Breast epithelium (tissue), 4 donors: Measurements from ENCODE around the gene LAMB4. TPM values are rescaled to one million over a fixed set of nuclear protein-coding genes. Genes with fewer than 3 reads are reported as not detected.

Experiments used
- DNase-seq, 2 donors: peaks; one replicate each; pipeline ENCODE4 v3.0.0-alpha.2; 2019; ENCODE audit warnings: low spot score in 2 of 2
- H3K27ac ChIP-seq, 2 donors: fragments of 200-600 bp; sonication (generic) in 1 of 2; one replicate each; pipeline ENCODE4 v1.5.1; 2016 to 2019; ENCODE audit warnings: mild to moderate bottlenecking in 1 of 2
- H3K27me3 ChIP-seq, 2 donors: fragments of 200-600 bp; sonication (generic) in 1 of 2; one replicate each; pipeline versions ENCODE4 v1.5.1 to v1.6.0; 2017 to 2019; ENCODE audit warnings: control low read depth in 1 of 2, mild to moderate bottlenecking in 1 of 2
- H3K36me3 ChIP-seq: fragments of 200-600 bp; one replicate; pipeline ENCODE4 v1.5.1; 2019
- H3K4me1 ChIP-seq, 2 donors: fragments of 200-600 bp; sonication (generic); one replicate each; pipeline ENCODE4 v1.5.1; 2016 to 2019; ENCODE audit warnings: control low read depth in 1 of 2
- H3K4me3 ChIP-seq, 3 donors: fragments of 200-600 bp; sonication (generic); 1 replicate in 2 of 3; 2 replicates in 1 of 3; pipeline ENCODE4 v1.5.1; 2016 to 2019; ENCODE audit warnings: mild to moderate bottlenecking in 3 of 3, moderate library complexity in 2 of 3
- H3K9me3 ChIP-seq, 2 donors: fragments of 200-600 bp; sonication (generic) in 1 of 2; one replicate each; pipeline ENCODE4 v1.5.1; 2016 to 2019; ENCODE audit warnings: control low read depth in 1 of 2
- POLR2A ChIP-seq: fragments of 450-650 bp; IDR thresholded peaks from one replicate; pipeline ENCODE4 v1.6.1; 2016; ENCODE audit warnings: antibody characterized with exemption, mild to moderate bottlenecking, moderate library complexity
- POLR2AphosphoS5 ChIP-seq, 3 donors: sonication (generic); formaldehyde crosslinking; IDR thresholded peaks; one replicate each; pipeline ENCODE4 v1.6.1; 2017; ENCODE audit warnings: antibody characterized with exemption in 3 of 3
- intact Hi-C: fragments of 100-400 bp; cut with DNase I; formaldehyde crosslinking; loops from one replicate; pipeline ENCODE4 v1.15.1; 2023; ENCODE audit warnings: low total_unique reads
- total RNA-seq, 3 donors: library from RNA; depleted of rRNA; stranded (reverse); fragments of >200 nt; gene quantifications; one replicate each; pipeline ENCODE4 v1.1.0, GENCODE V29; 2016
- TF ChIP-seq, protein P1 (sequence below), 3 donors: fragments of 450-650 bp; IDR thresholded peaks; one replicate each; pipeline ENCODE4 v1.5.1; 2016 to 2017; ENCODE audit warnings: antibody characterized with exemption in 3 of 3, mild to moderate bottlenecking in 3 of 3, moderate library complexity in 3 of 3

The LAMB4 gene
- total RNA-seq, 3 donors from 2014 or later = 0.29 to 0.98 (median 0.48) TPM

DNA sequence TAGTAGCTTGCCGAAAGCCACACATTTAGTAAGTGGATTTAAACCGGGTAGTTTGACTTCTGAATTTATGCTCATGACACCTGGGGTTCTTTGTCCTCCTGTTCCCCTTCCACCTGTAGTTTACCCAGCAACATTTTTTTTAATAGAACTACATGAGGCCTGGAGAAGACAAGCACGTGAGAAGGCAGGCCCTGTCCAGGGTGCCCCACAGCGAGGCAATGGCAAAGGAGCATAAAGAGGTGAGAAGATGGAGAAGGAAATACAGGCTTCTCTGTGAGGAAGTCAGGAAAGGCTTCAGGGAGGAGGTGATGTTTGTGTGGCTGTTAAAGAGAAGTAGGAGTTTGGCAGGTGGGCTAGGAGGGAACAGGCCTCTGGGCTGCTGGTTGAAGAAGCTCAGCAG, 76.9 kb downstream of the LAMB4 start:
- Histone ChIP-seq H3K4me3 (no peak overlapping the region), H3K9me3 (no peaks in the 10 kb centered on the region), H3K36me3 (no peaks in the 10 kb centered on the region), H3K27me3 (no peaks in the 10 kb centered on the region), H3K4me1 (no peaks in the 10 kb centered on the region), H3K27ac (no peak overlapping the region)
- intact Hi-C loops = no loop called here
- DNase-seq = no peak
- TF ChIP-seq, protein P1, sequence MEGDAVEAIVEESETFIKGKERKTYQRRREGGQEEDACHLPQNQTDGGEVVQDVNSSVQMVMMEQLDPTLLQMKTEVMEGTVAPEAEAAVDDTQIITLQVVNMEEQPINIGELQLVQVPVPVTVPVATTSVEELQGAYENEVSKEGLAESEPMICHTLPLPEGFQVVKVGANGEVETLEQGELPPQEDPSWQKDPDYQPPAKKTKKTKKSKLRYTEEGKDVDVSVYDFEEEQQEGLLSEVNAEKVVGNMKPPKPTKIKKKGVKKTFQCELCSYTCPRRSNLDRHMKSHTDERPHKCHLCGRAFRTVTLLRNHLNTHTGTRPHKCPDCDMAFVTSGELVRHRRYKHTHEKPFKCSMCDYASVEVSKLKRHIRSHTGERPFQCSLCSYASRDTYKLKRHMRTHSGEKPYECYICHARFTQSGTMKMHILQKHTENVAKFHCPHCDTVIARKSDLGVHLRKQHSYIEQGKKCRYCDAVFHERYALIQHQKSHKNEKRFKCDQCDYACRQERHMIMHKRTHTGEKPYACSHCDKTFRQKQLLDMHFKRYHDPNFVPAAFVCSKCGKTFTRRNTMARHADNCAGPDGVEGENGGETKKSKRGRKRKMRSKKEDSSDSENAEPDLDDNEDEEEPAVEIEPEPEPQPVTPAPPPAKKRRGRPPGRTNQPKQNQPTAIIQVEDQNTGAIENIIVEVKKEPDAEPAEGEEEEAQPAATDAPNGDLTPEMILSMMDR (IDR thresholded peaks at IDR 0.05) = no peak
- TF ChIP-seq POLR2A = no peak
- TF ChIP-seq POLR2AphosphoS5 (IDR thresholded peaks at IDR 0.05) = no peak

DNA sequence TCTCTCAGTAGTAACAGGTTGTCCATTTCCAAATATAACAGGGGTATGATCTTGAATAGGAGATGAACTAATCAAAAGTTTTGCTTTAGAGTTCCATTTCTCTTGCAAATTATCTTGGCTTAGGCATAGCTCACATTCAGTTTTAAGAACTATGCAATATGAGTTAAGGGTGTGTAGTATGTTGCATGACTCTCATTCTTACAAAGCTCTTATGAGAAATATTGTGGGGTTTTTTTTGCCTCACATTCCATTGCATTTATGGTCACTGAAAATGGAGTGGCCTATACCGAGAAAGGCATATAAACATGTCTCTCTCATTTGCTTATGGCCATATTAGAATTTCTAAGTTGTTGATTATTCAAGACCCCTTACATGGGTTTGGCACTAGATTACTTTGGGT, 78.7 kb downstream of the LAMB4 start:
- Histone ChIP-seq H3K27ac (no peak overlapping the region), H3K9me3 (no peaks in the 10 kb centered on the region), H3K27me3 (no peaks in the 10 kb centered on the region), H3K4me1 (no peaks in the 10 kb centered on the region), H3K4me3 (no peak overlapping the region), H3K36me3 (no peaks in the 10 kb centered on the region)
- intact Hi-C loops = no loop called here
- TF ChIP-seq POLR2A = no peak
- TF ChIP-seq POLR2AphosphoS5 (IDR thresholded peaks at IDR 0.05) = no peak
- TF ChIP-seq, protein P1 (IDR thresholded peaks at IDR 0.05) = no peak
- no peak for DNase-seq

DNA sequence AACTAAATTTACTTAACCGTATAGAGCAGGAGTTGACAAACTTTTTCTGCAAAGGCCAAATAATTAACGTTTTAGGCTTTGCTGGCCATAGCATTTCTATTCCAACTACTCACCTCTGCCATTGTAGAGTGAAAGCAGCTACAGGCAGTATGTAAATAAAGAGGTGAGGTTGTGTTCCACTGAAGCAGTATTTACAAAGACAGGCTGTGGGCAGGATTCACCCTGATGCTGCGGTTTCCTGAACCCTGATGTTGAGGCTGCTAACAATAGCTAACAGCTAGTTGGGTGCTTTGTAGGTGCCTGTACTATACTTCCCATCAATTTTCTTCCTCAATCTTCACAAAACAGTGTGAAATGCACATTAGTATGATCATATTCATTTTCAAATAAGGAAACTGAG, 80.2 kb downstream of the LAMB4 start:
- Histone ChIP-seq H3K36me3 (no peaks in the 10 kb centered on the region), H3K27me3 (no peaks in the 10 kb centered on the region), H3K9me3 (no peaks in the 10 kb centered on the region), H3K27ac (no peak overlapping the region), H3K4me1 (no peaks in the 10 kb centered on the region), H3K4me3 (no peak overlapping the region)
- TF ChIP-seq POLR2AphosphoS5 (IDR thresholded peaks at IDR 0.05) (no peak), POLR2A (no peak)
- intact Hi-C loops = no loop called here
- DNase-seq = no peak

DNA sequence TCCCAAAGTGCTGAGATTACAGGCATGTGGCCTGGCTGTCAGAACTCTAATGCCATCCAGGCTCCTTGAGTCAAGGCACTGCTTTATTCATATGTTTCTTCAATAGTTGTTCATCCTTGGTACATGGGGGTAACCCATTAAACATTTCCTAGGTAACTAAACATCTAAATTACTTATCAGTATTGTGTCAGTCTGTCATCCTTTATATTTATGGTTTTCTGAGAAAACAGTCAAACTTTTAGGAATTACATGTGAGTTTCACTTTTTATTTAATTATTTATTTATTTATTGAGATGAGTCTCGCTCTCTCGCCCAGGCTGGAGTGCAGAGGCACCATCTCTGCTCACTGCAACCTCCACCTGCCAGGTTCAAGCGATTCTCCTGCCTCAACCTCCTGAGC, 81.7 kb downstream of the LAMB4 start:
- DNase-seq = no peak
- H3K9me3 ChIP-seq = no peaks in the 10 kb centered on the region
- H3K4me1 ChIP-seq = no peaks in the 10 kb centered on the region
- TF ChIP-seq POLR2AphosphoS5 (IDR thresholded peaks at IDR 0.05) = no peak
- TF ChIP-seq, protein P1 (IDR thresholded peaks at IDR 0.05) = no peak
- TF ChIP-seq POLR2A = no peak
- H3K36me3 ChIP-seq = no peaks in the 10 kb centered on the region
- H3K4me3 ChIP-seq = no peak overlapping the region
- no peak overlapping the region for H3K27ac ChIP-seq
- intact Hi-C loops = no loop called here
- no peaks in the 10 kb centered on the region for H3K27me3 ChIP-seq

DNA sequence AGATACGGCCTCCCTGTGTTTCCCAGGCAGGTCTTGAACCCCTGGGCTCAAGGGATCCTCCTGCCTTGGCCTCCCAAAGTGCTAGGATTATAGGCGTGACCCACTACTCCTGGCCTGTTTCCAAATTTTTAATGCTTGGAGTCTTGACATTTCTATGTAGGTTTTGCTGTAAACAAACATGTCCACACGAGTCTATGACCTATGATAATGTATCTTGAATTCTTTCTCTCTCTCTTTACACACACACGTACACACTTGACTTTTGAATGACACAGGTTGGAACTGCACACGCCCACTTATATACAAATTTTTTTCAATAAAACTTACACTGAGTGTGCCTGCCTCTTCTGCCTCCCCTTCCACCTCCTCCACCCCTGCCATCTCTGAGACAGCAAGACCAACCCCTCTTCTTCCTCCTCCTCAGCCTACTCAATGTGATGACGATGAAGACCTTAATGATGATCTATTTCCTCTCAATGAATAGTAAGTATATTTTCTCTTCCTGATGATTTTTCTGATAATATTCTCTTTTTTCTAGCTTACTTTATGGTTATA, 83.1 kb downstream of the LAMB4 start:
- no peak for DNase-seq
- intact Hi-C loops = no loop called here
- TF ChIP-seq POLR2A = no peak
- no peak for TF ChIP-seq POLR2AphosphoS5 (IDR thresholded peaks at IDR 0.05)
- TF ChIP-seq, protein P1 (IDR thresholded peaks at IDR 0.05) = no peak
- no peak overlapping the region for H3K4me3 ChIP-seq
- no peaks in the 10 kb centered on the region for H3K9me3 ChIP-seq
- no peak overlapping the region for H3K27ac ChIP-seq
- H3K4me1 ChIP-seq = no peaks in the 10 kb centered on the region
- H3K27me3 ChIP-seq = no peaks in the 10 kb centered on the region
- no peaks in the 10 kb centered on the region for H3K36me3 ChIP-seq

DNA sequence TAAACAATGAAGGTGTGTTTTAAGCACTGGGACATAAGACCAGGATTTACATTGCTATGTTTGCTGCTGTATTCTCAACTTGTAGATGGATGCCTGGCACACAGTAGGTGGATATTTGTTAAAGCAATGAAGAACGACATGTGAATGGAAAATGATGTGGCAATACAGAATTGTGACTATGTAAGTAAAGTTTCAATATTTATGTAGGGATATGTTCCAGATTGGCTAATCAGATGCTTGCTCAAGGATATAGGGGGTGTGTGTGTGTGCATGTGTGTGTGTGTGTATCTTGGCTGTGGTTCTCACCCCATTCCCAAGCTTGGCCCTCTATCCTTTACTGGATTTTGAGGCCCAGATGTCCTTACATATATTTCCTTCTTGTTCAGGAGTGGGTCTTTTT, 84.5 kb downstream of the LAMB4 start:
- intact Hi-C loops = no loop called here
- H3K27ac ChIP-seq = no peak overlapping the region
- H3K27me3 ChIP-seq = no peaks in the 10 kb centered on the region

More for the DNA sequence above, 84.5 kb downstream of the LAMB4 start:
- H3K4me3 ChIP-seq = no peak overlapping the region
- TF ChIP-seq POLR2A (no peak), POLR2AphosphoS5 (IDR thresholded peaks at IDR 0.05) (no peak)
- TF ChIP-seq, protein P1 (IDR thresholded peaks at IDR 0.05) = no peak
- H3K4me1 ChIP-seq = no peaks in the 10 kb centered on the region
- H3K9me3 ChIP-seq = no peaks in the 10 kb centered on the region
- H3K36me3 ChIP-seq = no peaks in the 10 kb centered on the region
- DNase-seq = no peak
